HG02870 (cell line): ENCODE data around the gene BCAS4.
A peak's percentile ranks its signal among the peaks of the same experiment; 100 is the strongest.

ENCODE experiments used
- ATAC-seq: cut with Tn5 transposase; IDR thresholded peaks from one replicate; pipeline ENCODE4 v1.9.1; 2021; ENCODE audit warnings: mild to moderate bottlenecking, moderate library complexity; ENCODE audit not compliant: unreplicated experiment

BCAS4 gene

GRCh38 chr20:50898475-50898874 is 103.6 kb downstream of the BCAS4 start:
- no peak for ATAC-seq

DNA sequence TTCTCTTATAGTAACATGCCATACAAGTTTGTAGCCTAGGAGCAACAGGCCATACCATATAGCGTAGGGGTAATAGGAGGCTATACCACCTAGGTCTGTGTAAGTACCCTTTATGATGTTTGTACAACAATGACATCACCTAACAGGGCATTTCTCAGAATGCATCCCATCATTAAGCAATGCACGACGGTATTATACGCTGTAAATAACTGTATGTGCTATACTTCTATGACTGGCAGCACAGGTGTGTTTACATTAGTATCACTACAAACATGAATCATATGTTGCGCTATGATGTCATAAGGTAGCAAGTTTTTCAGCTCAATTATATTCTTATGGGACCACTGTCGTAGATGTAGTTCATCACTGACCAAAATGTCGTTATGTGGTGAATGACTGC is 105.4 kb downstream of the BCAS4 start:
- ATAC-seq: no peak

DNA sequence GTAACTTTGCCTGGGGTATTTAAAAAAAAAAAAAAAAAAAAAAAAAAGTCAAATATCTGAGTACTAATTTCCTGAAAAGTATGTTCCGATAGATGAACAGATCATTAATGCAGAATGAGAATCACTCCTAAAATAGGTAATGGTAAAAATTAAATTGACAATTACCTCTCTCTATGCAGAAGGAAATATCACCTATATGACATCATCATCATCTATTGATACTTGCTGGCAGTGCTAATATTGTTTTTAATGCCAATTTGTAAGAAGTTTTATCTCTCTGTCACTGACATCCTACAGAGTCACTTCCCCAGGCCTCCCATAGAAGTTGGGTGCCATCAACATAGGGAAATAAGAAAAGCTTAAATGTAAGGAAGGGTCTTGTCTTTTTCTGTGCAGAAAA is 106.4 kb downstream of the BCAS4 start:
- no peak for ATAC-seq

DNA sequence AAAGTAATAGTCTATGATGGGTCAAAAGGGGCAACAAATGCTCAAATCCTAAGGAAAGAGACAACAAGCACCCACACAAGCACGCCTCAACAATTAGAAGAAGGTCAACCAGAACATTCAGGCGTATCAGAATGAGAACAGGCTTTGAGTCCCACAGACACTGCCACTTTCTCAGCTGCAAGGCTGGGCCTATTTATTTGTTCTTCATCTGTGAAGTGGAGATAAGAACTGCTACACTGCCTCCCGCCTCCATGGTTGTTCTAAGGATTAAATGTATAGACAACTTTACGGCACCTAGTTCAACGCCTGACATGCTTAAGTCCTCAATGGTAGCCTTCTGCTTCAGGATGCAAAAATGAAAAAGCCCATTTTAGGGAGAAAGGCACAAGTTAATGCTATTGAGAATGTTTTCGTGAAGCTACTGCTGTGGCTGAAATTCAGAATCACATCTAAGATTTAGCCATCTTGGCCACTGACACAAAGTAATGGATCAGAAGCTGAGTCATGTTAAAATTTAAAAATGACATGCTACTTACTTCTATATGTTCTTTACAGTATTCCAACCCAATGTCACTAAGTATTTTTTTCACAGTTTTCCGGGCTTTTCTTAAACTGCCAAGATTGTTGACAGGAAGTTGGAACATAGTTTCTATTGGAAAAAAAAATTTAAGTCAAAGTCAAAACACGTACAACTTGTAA is 108.6 kb downstream of the BCAS4 start:
- ATAC-seq: no peak

DNA sequence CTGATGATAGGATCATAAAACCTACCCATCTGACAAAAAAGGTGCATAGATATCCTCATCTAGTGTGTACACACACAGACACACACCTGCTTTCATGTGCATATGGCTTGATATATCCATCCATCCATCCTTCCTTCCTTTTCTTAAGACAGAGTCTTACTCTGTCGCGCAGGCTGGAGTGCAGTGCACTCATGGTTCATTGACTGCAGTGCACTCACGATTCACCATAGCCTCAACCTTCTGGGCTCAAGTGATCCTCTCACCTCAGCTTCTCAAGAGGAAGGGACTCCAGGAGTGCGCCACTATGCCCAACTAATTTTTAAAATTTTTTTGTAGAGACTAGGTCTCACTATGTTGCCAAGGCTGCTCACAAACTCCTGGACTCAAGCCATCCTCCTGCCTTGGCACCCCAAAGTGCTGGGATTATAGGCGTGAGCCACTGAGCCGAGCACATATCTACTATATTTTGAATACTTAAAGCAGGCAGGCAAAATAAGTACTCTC is 109.3 kb downstream of the BCAS4 start:
- ATAC-seq: no peak

DNA sequence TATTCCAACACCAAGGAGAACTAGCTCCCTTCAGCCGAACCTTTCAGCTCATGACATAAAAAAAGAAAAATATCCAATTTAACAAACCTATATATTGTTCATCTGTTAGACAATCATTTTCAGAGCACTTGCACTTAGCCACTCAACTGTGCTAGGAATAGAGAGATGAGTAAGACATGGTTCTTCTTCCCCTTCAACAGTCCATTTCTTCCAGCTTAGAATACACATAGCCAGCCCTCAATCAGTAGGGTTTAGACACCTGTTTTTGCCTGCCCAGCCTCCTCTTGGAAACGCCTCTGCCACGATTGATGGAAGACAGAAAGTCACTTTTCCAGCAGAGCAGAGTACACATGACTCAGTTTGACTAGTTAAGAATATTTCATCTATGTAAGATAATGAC is 114.6 kb downstream of the BCAS4 start:
- ATAC-seq: no peak

GRCh38 chr20:50911030-50911429 is 116.2 kb downstream of the BCAS4 start:
- ATAC-seq: no peak

DNA sequence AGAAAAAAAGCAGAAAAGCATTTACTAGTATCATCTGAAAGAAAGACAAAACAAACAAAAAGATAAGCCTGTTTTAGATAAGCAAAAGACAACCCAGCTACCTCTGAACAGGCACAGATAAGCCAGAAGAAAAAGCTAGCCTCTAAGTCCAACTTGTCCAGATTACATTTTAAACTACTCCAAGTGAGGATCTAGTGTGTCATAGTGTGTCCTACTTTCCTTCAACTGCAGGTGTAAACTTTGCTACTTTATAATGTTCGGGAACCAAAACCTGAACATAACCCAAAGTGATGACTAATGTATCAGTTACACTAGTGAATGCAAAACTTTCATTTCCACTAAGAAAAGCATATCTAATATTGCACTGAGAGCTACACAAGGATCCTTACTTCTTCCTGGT is 116.9 kb downstream of the BCAS4 start:
- peak; percentile 44 for ATAC-seq

DNA sequence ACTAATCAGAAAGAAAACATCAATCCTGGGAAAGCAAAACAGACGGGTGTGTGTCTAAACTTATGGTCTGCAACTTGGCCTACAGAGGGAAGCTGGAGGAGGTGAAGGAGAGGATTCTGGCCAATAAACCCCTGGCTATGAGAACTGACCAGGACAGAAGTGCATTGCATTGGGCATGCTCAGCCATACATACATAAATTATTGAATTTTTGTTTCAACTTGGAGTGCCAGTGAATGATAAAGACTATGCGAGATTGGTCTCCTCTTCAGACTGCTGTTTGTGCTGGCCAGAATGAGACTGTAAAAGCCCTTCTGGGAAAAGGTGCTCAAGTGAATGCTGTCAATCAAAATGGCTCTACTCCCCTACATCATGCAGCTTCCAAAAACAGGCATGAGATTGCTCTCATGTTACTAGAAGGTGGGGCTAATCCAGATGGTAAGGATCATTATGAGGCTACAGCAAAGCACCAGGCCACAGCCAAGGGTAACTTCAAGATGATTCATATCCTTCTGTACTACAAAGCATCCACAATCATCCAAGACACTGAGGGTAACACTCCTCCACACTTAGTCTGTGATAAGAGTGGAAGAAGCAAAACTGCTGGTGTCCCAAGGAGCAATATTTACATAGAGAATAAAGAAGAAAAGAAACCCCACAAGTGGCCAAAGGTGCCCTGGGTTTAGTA is 119.0 kb downstream of the BCAS4 start:
- peak; percentile 46 for ATAC-seq

- no peak for ATAC-seq
Observed at GRCh38 chr20:50915424-50915823, 120.6 kb downstream of the BCAS4 start.

GRCh38 chr20:50916257-50916656 is 121.4 kb downstream of the BCAS4 start:
- ATAC-seq: no peak

DNA sequence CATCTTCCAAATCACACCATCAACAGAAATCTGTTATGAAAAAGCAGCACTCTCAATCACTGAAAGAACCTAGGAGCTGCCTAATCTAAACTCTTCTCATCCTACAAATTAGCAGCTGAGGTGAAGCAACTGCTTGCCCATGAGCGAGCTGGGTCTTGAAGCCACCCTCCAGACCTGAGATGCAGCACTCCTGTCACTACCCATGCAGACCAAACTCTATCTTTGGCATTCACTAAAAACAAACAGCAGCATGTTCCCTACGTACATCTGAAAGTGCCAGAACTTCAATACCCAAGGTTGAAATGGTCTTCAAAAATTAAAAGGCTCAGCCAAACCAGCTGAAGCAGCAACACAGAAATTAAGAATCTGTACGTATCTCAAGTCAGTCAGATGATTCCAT is 122.1 kb downstream of the BCAS4 start:
- ATAC-seq: no peak

GRCh38 chr20:50918403-50918802 is 123.5 kb downstream of the BCAS4 start:
- ATAC-seq: no peak

DNA sequence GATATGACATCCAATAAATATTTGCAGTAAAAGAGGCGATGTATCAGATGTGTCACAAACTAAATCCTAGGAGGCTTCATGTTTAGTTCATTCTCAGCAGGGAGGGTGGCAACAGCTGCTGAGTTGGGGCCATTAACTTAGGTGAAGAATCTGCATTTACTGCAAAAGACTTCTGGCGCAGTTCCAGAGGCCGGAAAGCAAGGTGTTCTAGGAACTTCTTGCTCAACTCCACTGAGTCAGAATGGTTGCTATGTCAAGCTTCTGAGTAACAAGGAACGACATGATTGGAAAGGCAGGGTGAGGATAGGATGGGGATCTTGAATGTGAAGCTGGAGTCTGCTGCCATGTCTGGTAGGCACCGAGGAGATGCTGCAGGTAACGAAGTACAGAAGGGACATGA is 124.7 kb downstream of the BCAS4 start:
- no peak for ATAC-seq

- no peak for ATAC-seq
Observed at GRCh38 chr20:50920997-50921396, 126.1 kb downstream of the BCAS4 start.

- ATAC-seq: no peak
Observed at GRCh38 chr20:50921803-50922501, 127.1 kb downstream of the BCAS4 start.

- no peak for ATAC-seq
Observed at GRCh38 chr20:50924261-50924920, 129.5 kb downstream of the BCAS4 start.

DNA sequence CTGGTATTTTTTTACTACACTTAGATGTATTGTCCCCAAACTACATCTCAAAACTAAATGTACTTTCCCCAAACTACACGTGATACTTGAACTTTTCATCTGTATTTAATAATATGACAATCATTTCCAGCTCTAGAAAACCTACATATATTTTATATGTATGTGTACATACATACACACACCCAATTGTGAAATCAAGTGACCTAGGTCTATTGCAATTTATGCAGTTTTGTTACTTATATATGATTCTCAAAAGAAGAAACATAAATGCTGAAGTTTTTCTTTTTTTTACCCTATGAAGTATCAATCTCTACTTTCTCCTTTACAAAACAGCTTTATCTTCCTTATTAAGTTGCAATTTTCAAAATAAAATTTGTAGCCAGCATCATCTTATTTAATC is 131.7 kb downstream of the BCAS4 start:
- ATAC-seq: no peak
